Vagina (tissue), 2 donors: Measurements from ENCODE around the gene NCK1. TPM values are rescaled to one million over a fixed set of nuclear protein-coding genes. Genes with fewer than 3 reads are reported as not detected.

Source experiments
- DNase-seq, 2 donors: peaks; one replicate each; pipeline ENCODE4 v3.0.0-alpha.2; 2017; ENCODE audit errors: extremely low spot score in 2 of 2
- H3K27ac ChIP-seq: fragments of 200-600 bp; sonication (generic); one replicate; pipeline ENCODE4 v1.5.1; 2019
- H3K27me3 ChIP-seq: fragments of 200-600 bp; sonication (generic); one replicate; pipeline ENCODE4 v1.5.1; 2019
- H3K36me3 ChIP-seq, 2 donors: fragments of 200-600 bp; sonication (generic); one replicate each; pipeline ENCODE4 v1.5.1; 2017 to 2019
- H3K4me1 ChIP-seq: fragments of 200-600 bp; sonication (generic); one replicate; pipeline ENCODE4 v1.5.1; 2019
- H3K4me3 ChIP-seq, 2 donors: fragments of 200-600 bp; sonication (generic); 1 replicate in 1 of 2; 2 replicates in 1 of 2; pipeline ENCODE4 v1.5.1; 2016 to 2019
- H3K9me3 ChIP-seq: fragments of 200-600 bp; sonication (generic); one replicate; pipeline ENCODE4 v1.5.1; 2019
- CTCF ChIP-seq, 3 experiments: fragments of 450-650 bp in 2 of 3; fragments of 200-600 bp in 1 of 3; sonication (generic) in 1 of 3; IDR thresholded peaks; one replicate each; pipeline ENCODE4 v1.5.1; 2017 to 2019; ENCODE audit warnings: antibody characterized with exemption in 3 of 3, mild to moderate bottlenecking in 2 of 3, moderate library complexity in 2 of 3
- POLR2A ChIP-seq, 2 donors: fragments of 450-650 bp; IDR thresholded peaks; one replicate each; pipeline ENCODE4 v1.6.1; 2017; ENCODE audit warnings: antibody characterized with exemption in 2 of 2, mild to moderate bottlenecking in 2 of 2, moderate library complexity in 2 of 2
- POLR2AphosphoS5 ChIP-seq, 2 donors: sonication (generic); formaldehyde crosslinking; IDR thresholded peaks; one replicate each; pipeline ENCODE4 v1.9.0; 2017; ENCODE audit warnings: antibody characterized with exemption in 2 of 2, mild to moderate bottlenecking in 2 of 2, low read depth in 1 of 2; ENCODE audit not compliant: insufficient read depth in 1 of 2
- intact Hi-C: fragments of 100-400 bp; cut with DNase I; formaldehyde crosslinking; loops from one replicate; pipeline ENCODE4 v1.15.1; 2023
- total RNA-seq: library from RNA; depleted of rRNA; stranded (reverse); fragments of >200 nt; gene quantifications from one replicate; pipeline ENCODE4 v1.2.3, GENCODE V29; 2016

The NCK1 gene
- total RNA-seq, 1 donor from 2014 or later, result 45.7 TPM

DNA sequence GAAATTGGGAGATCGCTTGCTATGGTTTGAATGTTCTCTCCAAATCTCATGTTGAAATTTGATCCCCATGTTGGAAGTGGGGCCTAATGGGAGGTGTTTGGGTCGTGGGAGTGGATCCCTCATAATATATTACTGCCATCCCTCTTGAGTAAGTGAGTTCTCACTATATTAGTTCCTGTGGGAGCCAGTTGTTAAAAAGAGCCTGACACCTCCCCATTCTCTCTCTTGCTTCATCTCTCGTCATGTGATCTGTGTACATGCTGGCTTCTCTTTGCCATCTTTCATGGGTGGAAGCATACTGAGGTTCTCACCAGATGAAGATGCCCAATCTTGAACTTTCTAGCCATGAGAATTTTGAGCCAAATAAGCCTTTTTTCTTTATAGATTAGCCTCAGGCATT is 52.7 kb downstream of the NCK1 start:
- intact Hi-C loops, result no loop called here
- Histone ChIP-seq H3K27me3 (no peaks in the 10 kb centered on the region), H3K36me3 (no peaks in the 10 kb centered on the region), H3K4me1 (peaks cover 46% of the 10 kb centered on the region), H3K4me3 (no peak overlapping the region), H3K9me3 (no peaks in the 10 kb centered on the region), H3K27ac (no peak overlapping the region)
- DNase-seq, result no peak
- TF ChIP-seq POLR2AphosphoS5 (IDR thresholded peaks at IDR 0.05; ENCODE audit: insufficient read depth in 1 of 2, low read depth in 1 of 2) (no peak), POLR2A (IDR thresholded peaks at IDR 0.05) (no peak), CTCF (IDR thresholded peaks at IDR 0.05) (no peak)

- Histone ChIP-seq H3K4me3 (no peak overlapping the region), H3K9me3 (no peaks in the 10 kb centered on the region), H3K4me1 (peaks cover 55% of the 10 kb centered on the region), H3K27me3 (no peaks in the 10 kb centered on the region), H3K27ac (no peak overlapping the region), H3K36me3 (no peaks in the 10 kb centered on the region)
- no peak for DNase-seq
- TF ChIP-seq POLR2A (IDR thresholded peaks at IDR 0.05) (no peak), POLR2AphosphoS5 (IDR thresholded peaks at IDR 0.05; ENCODE audit: insufficient read depth in 1 of 2, low read depth in 1 of 2) (no peak), CTCF (IDR thresholded peaks at IDR 0.05) (no peak)
- intact Hi-C loops, result no loop called here
These were observed 54.2 kb downstream of the NCK1 start for GRCh38 chr3:136916223-136916622.

GRCh38 chr3:136919799-136920580 is 58.0 kb downstream of the NCK1 start:
- H3K9me3 ChIP-seq, result no peaks in the 10 kb centered on the region
- H3K4me1 ChIP-seq, result peaks cover 51% of the 10 kb centered on the region
- no peak overlapping the region for H3K27ac ChIP-seq
- no peak for TF ChIP-seq POLR2A (IDR thresholded peaks at IDR 0.05)
- TF ChIP-seq POLR2AphosphoS5 (IDR thresholded peaks at IDR 0.05; ENCODE audit: insufficient read depth in 1 of 2, low read depth in 1 of 2), result peak in 1 of 2 donors; percentile 8
- H3K4me3 ChIP-seq, result no peak overlapping the region
- no peaks in the 10 kb centered on the region for H3K27me3 ChIP-seq
- no peak for DNase-seq
- intact Hi-C loops, result no loop called here
- no peaks in the 10 kb centered on the region for H3K36me3 ChIP-seq

DNA sequence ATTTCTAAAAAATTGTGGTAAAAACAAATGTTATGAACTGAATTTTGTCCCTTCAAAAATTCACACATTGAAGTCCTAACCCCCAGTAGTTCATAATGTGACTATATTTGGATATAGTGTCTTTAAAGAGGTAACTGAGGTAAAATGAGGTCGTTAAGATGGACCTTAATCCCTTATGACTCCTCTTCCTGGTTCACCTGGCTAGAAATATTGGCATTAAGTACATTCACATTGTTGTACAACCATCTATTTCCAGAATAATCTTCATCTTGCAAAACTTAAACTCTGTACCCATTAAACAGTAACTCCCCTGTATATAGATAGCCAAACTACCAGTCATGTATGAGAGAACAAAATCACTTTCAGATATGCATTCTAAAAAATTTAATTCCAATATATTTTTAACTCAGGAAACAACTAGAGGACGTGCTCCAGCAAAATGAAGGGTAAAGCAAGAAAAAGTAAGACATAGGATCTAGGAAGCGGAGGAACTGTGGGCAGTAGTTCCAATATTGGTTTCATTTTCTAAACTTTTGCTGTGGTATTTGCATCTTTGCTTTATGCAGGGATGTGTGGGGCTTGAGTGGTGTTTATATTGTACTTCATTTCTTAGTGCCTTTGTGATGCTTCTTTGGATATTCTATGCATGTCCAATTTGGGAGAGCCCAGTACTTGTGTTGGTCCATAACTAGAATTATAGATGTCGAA is 59.0 kb downstream of the NCK1 start:
- no peaks in the 10 kb centered on the region for H3K9me3 ChIP-seq
- no peak overlapping the region for H3K4me3 ChIP-seq
- H3K36me3 ChIP-seq, result no peaks in the 10 kb centered on the region
- H3K27me3 ChIP-seq, result no peaks in the 10 kb centered on the region
- no peak for TF ChIP-seq POLR2AphosphoS5 (IDR thresholded peaks at IDR 0.05; ENCODE audit: insufficient read depth in 1 of 2, low read depth in 1 of 2)
- TF ChIP-seq CTCF (IDR thresholded peaks at IDR 0.05), result no peak
- TF ChIP-seq POLR2A (IDR thresholded peaks at IDR 0.05), result no peak
- peaks cover 53% of the 10 kb centered on the region for H3K4me1 ChIP-seq
- intact Hi-C loops, result no loop called here
- H3K27ac ChIP-seq, result no peak overlapping the region
- DNase-seq, result no peak

- no peak for TF ChIP-seq POLR2AphosphoS5 (IDR thresholded peaks at IDR 0.05; ENCODE audit: insufficient read depth in 1 of 2, low read depth in 1 of 2)
- no peak for TF ChIP-seq POLR2A (IDR thresholded peaks at IDR 0.05)
- Histone ChIP-seq H3K36me3 (no peaks in the 10 kb centered on the region), H3K4me3 (no peak overlapping the region), H3K9me3 (no peaks in the 10 kb centered on the region), H3K27ac (no peak overlapping the region), H3K27me3 (no peaks in the 10 kb centered on the region), H3K4me1 (peaks cover 38% of the 10 kb centered on the region)
- no peak for DNase-seq
- intact Hi-C loops, result no loop called here
These were observed 63.6 kb downstream of the NCK1 start for GRCh38 chr3:136925425-136926190.
